HepG2 (cell line): ENCODE measurements around the gene GPATCH2. TPM values are rescaled to one million over a fixed set of nuclear protein-coding genes. Genes with fewer than 3 reads are reported as not detected.
"Not testable (repeated sequence)": the region's sequence is repeated elsewhere in the genome, so short reads cannot be mapped to it uniquely, and the experiment has no call there.

ENCODE experiments used
- ATAC-seq: fragments of 200-7000 bp; cut with Tn5 transposase; 3 replicates; pipeline ENCODE4 v1.9.1; 2020; ENCODE audit warnings: mild to moderate bottlenecking, moderate library complexity
- BruUV-seq: library from RNA; stranded (reverse); fragments of 400-500 nt; replicated peaks from 2 replicates; lab custom pipeline; 2021; lab: Mats Ljungman, UMichigan
- CTCF ChIA-PET: fragments of 300-600 bp; formaldehyde crosslinking; extraction: SDS; loops from one replicate; lab custom pipeline; 2021; ENCODE audit warnings: low total read pairs, inconsistent platforms, low intra/inter-chr PET ratio; lab: Yijun Ruan, JAX
- POLR2A ChIA-PET: fragments of 350-600 bp; sonication (Branson Sonifier 250); formaldehyde crosslinking; loops from one replicate; lab custom pipeline; 2020; ENCODE audit warnings: antibody characterized with exemption, inconsistent platforms; lab: Yijun Ruan, JAX
- DNase-seq: peaks from one replicate; pipeline ENCODE4 v3.0.0-alpha.2; 2015; ENCODE audit warnings: low spot score
- FAIRE-seq: peaks from 3 replicates; lab custom pipeline; 2011; peaks lifted over from hg19 to GRCh38; lab: Jason Lieb, UNC
- H2AFZ ChIP-seq: one replicate; pipeline ENCODE4 v1.6.1; 2011; ENCODE audit warnings: low read length, inconsistent platforms
- H3K27ac ChIP-seq: fragments of 300-600 bp; 3 replicates; pipeline ENCODE4 v1.8.0; 2011; ENCODE audit warnings: mixed run types, mild to moderate bottlenecking, mixed read lengths, low read length, inconsistent platforms; ENCODE audit not compliant: insufficient read depth; ENCODE audit errors: extremely low read length
- H3K27me3 ChIP-seq, 2 experiments: fragments of 200-600 bp in 1 of 2; 2 replicates in 1 of 2; 3 replicates in 1 of 2; pipeline versions ENCODE4 v1.6.0 to v1.8.0; 2011; ENCODE audit warnings: low read length in 2 of 2, mild to moderate bottlenecking in 2 of 2, moderate library complexity in 2 of 2, inconsistent platforms in 1 of 2; ENCODE audit not compliant: insufficient read depth in 2 of 2, control insufficient read depth in 1 of 2
- H3K36me3 ChIP-seq, 2 experiments: fragments of 200-600 bp in 1 of 2; replicated peaks in 1 of 2; 2 replicates in 1 of 2; 3 replicates in 1 of 2; pipeline versions ENCODE4 v1.5.1 to v1.8.0; 2011; ENCODE audit warnings: low read length in 2 of 2, inconsistent platforms in 1 of 2; ENCODE audit not compliant: insufficient read depth in 2 of 2, control insufficient read depth in 1 of 2
- H3K4me1 ChIP-seq: 2 replicates; pipeline ENCODE4 v1.5.1; 2012; ENCODE audit warnings: low read length, inconsistent platforms; ENCODE audit not compliant: insufficient read depth
- H3K4me2 ChIP-seq: 2 replicates; pipeline ENCODE4 v1.6.0; 2011; ENCODE audit warnings: low read depth, low read length, inconsistent platforms
- H3K4me3 ChIP-seq, 3 experiments: fragments of 200-600 bp in 1 of 3; sonication (generic), shearing (Covaris generic) in 1 of 3; replicated peaks in 1 of 3; 2 replicates each; pipeline ENCODE4 v1.5.1; 2011 to 2016; ENCODE audit warnings: low read length in 3 of 3, inconsistent platforms in 2 of 3, low read depth in 2 of 3, mild to moderate bottlenecking in 2 of 3, control low read depth in 1 of 3, mixed read lengths in 1 of 3; ENCODE audit not compliant: insufficient read depth in 1 of 3
- H3K79me2 ChIP-seq: one replicate; pipeline ENCODE4 v1.6.1; 2011; ENCODE audit warnings: low read length, inconsistent platforms; ENCODE audit not compliant: insufficient read depth
- H3K9ac ChIP-seq: 2 replicates; pipeline ENCODE4 v1.6.0; 2011; ENCODE audit warnings: mild to moderate bottlenecking, low read depth, low read length, inconsistent platforms; ENCODE audit not compliant: insufficient read depth
- H3K9me3 ChIP-seq: 2 replicates; pipeline ENCODE4 v1.5.1; 2012; ENCODE audit warnings: mild to moderate bottlenecking, low read length
- H4K20me1 ChIP-seq: 2 replicates; pipeline ENCODE4 v1.6.0; 2011; ENCODE audit warnings: inconsistent platforms, mild to moderate bottlenecking, low read length, moderate library complexity; ENCODE audit not compliant: insufficient read depth
- CEBPB ChIP-seq: IDR thresholded peaks from 2 replicates; pipeline ENCODE4 v1.6.1; 2011; ENCODE audit warnings: low read depth, low read length, improper control_type of control experiment, borderline replicate concordance
- CEBPG ChIP-seq: IDR thresholded peaks from 2 replicates; pipeline ENCODE4 v1.6.1; 2016
- FOXJ3 ChIP-seq: sonication (generic); formaldehyde crosslinking; IDR thresholded peaks from 2 replicates; pipeline ENCODE4 v1.4.0; 2020; ENCODE audit warnings: missing genetic modification reagents, mild to moderate bottlenecking, borderline replicate concordance
- HNF4A ChIP-seq: sonication (generic); formaldehyde crosslinking; IDR thresholded peaks from 2 replicates; pipeline ENCODE4 v1.4.0; 2020; ENCODE audit warnings: missing genetic modification reagents
- ISL2 ChIP-seq: sonication (generic); formaldehyde crosslinking; IDR thresholded peaks from 2 replicates; pipeline ENCODE4 v1.5.0; 2020; ENCODE audit warnings: missing genetic modification reagents
- LCORL ChIP-seq, 2 experiments: fragments of 450-650 bp in 1 of 2; sonication (generic) in 1 of 2; formaldehyde crosslinking in 1 of 2; IDR thresholded peaks; 2 replicates each; pipeline versions ENCODE4 v1.5.0 to v1.6.1; 2017 to 2020; ENCODE audit warnings: antibody characterized with exemption in 1 of 2, missing genetic modification reagents in 1 of 2
- MIXL1 ChIP-seq: IDR thresholded peaks from 2 replicates; pipeline ENCODE4 v1.6.1; 2016
- SALL1 ChIP-seq: sonication (generic); formaldehyde crosslinking; IDR thresholded peaks from 2 replicates; pipeline ENCODE4 v1.8.0; 2022; ENCODE audit warnings: mild to moderate bottlenecking, missing genetic modification reagents
- SOX5 ChIP-seq: IDR thresholded peaks from 2 replicates; pipeline ENCODE4 v1.6.1; 2016; ENCODE audit warnings: borderline replicate concordance
- SOX6 ChIP-seq, 2 experiments: fragments of 450-650 bp in 1 of 2; sonication (generic) in 1 of 2; formaldehyde crosslinking in 1 of 2; IDR thresholded peaks; 2 replicates each; pipeline versions ENCODE4 v1.4.0 to v1.6.1; 2017 to 2020; ENCODE audit warnings: antibody characterized with exemption in 1 of 2, mild to moderate bottlenecking in 1 of 2, missing genetic modification reagents in 1 of 2
- TRIM24 ChIP-seq: sonication (generic); formaldehyde crosslinking; IDR thresholded peaks from 2 replicates; pipeline ENCODE4 v1.8.0; 2022; ENCODE audit warnings: mild to moderate bottlenecking, missing genetic modification reagents
- ZMYM2 ChIP-seq: sonication (generic); formaldehyde crosslinking; IDR thresholded peaks from 2 replicates; pipeline ENCODE4 v1.8.0; 2022; ENCODE audit warnings: mild to moderate bottlenecking, missing genetic modification reagents
- ZNF292 ChIP-seq: sonication (generic); formaldehyde crosslinking; IDR thresholded peaks from 2 replicates; pipeline ENCODE4 v1.8.1; 2022; ENCODE audit warnings: mild to moderate bottlenecking, low read depth, missing genetic modification reagents, borderline replicate concordance
- ZNF644 ChIP-seq: IDR thresholded peaks from 2 replicates; pipeline ENCODE4 v1.6.1; 2016; ENCODE audit warnings: low read depth
- WGBS: methylation state at CpG from one replicate; pipeline ENCODE4 v1.1.6; 2017; ENCODE audit warnings: low lambda C conversion rate; 5-methylcytosine and 5-hydroxymethylcytosine counted together
- in situ Hi-C: cut with HindIII; loops from 2 replicates; pipeline ENCODE4 v1.10.0; 2017; ENCODE audit warnings: low pct_unique_long_range_greater_than_20kb; ENCODE audit not compliant: extremely low pct_ligation_motif_present
- intact Hi-C: fragments of 100-400 bp; cut with micrococcal nuclease; formaldehyde crosslinking; loops from one replicate; pipeline ENCODE4 v1.10.0; 2022; ENCODE audit not compliant: unreplicated experiment
- polyA plus RNA-seq, 8 experiments: library from polyadenylated mRNA; depleted of rRNA in 3 of 8; stranded (reverse) in 7 of 8; unstranded in 1 of 8; fragments of >200 nt; fragmentation: Illumina TruSeq in 4 of 8; extraction: Trizol in 4 of 8; gene quantifications; 2 replicates each; pipeline versions ENCODE4 v1.2.1 to v1.2.3, GENCODE V29; 2011 to 2016; ENCODE audit warnings: low read depth in 4 of 8, missing spikeins in 1 of 8, mixed read lengths in 1 of 8; ENCODE audit not compliant: insufficient read depth in 1 of 8
- total RNA-seq, 5 experiments: library from RNA; depleted of rRNA; stranded (reverse); fragments of >200 nt; fragmentation: Illumina TruSeq; extraction: Trizol; gene quantifications; 2 replicates each; pipeline ENCODE4 v1.2.3, GENCODE V29; 2016; ENCODE audit warnings: low read depth in 1 of 5
- TF ChIP-seq, protein P1 (sequence below): IDR thresholded peaks from 2 replicates; pipeline ENCODE4 v1.4.0; 2020; ENCODE audit warnings: mild to moderate bottlenecking, missing genetic modification reagents
- TF ChIP-seq, protein P2 (sequence below): sonication (generic); formaldehyde crosslinking; IDR thresholded peaks from 2 replicates; pipeline ENCODE4 v1.4.0; 2020; ENCODE audit warnings: missing genetic modification reagents

The GPATCH2 gene
- total and polyA plus RNA-seq, 2 of the 13 experiments (the other 11 are each of a cell fraction or from before 2014, with no cell fraction given) = 3.5 to 15.7 TPM

DNA sequence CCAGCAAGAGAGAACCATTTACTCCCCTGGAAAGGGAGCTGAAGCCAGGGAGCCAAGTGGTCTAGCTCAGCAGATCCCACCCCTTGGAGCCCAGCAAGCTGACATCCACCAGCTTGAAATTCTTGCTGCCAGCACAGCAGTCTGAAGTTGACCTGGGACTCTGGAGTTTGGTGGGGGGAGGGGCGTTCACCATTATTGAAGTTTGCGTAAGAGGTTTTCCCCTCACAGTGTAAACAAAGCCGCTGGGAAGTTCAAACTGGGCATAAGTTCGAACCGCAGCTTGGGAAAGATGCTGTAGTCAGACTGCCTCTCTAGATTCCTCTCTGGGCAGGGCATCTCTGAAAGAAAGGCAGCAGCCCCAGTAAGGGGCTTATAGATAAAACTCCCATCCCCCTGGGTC is 251.1 kb downstream of the GPATCH2 start:
- H3K9ac ChIP-seq; H3K27ac ChIP-seq; H3K27me3 ChIP-seq; FAIRE-seq; H4K20me1 ChIP-seq; H3K36me3 ChIP-seq; POLR2A ChIA-PET; H3K4me2 ChIP-seq; H3K4me1 ChIP-seq; BruUV-seq; intact Hi-C loops; CTCF ChIA-PET; H3K4me3 ChIP-seq; H2AFZ ChIP-seq; H3K79me2 ChIP-seq; in situ Hi-C loops; TF ChIP-seq LCORL, SOX6 (IDR thresholded peaks at IDR 0.05): not testable (repeated sequence)
- peak; percentile 62 for DNase-seq
- 0% methylated on average over 4 of the region's 5 CpGs for WGBS
- H3K9me3 ChIP-seq = peaks cover 15% of the 10 kb centered on the region
- peak; percentile 88 for ATAC-seq
- TF ChIP-seq CEBPG (CRISPR knock-in tag) = peak; percentile 80
- TF ChIP-seq, protein P1, sequence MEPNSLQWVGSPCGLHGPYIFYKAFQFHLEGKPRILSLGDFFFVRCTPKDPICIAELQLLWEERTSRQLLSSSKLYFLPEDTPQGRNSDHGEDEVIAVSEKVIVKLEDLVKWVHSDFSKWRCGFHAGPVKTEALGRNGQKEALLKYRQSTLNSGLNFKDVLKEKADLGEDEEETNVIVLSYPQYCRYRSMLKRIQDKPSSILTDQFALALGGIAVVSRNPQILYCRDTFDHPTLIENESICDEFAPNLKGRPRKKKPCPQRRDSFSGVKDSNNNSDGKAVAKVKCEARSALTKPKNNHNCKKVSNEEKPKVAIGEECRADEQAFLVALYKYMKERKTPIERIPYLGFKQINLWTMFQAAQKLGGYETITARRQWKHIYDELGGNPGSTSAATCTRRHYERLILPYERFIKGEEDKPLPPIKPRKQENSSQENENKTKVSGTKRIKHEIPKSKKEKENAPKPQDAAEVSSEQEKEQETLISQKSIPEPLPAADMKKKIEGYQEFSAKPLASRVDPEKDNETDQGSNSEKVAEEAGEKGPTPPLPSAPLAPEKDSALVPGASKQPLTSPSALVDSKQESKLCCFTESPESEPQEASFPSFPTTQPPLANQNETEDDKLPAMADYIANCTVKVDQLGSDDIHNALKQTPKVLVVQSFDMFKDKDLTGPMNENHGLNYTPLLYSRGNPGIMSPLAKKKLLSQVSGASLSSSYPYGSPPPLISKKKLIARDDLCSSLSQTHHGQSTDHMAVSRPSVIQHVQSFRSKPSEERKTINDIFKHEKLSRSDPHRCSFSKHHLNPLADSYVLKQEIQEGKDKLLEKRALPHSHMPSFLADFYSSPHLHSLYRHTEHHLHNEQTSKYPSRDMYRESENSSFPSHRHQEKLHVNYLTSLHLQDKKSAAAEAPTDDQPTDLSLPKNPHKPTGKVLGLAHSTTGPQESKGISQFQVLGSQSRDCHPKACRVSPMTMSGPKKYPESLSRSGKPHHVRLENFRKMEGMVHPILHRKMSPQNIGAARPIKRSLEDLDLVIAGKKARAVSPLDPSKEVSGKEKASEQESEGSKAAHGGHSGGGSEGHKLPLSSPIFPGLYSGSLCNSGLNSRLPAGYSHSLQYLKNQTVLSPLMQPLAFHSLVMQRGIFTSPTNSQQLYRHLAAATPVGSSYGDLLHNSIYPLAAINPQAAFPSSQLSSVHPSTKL (CRISPR knock-in tag) = 0 out of 2 replicates have a peak, but pooled peaks have one; percentile 37
- TF ChIP-seq ZNF292 (CRISPR knock-in tag) = peak; percentile 36; the same call in 1 of the 2 replicates
- peak; percentile 65; the same call in 1 of the 2 replicates for TF ChIP-seq LCORL (CRISPR knock-in tag; IDR thresholded peaks at IDR 0.05)
- TF ChIP-seq MIXL1 (CRISPR knock-in tag) = 0 out of 2 replicates have a peak, but pooled peaks have one; percentile 55
- TF ChIP-seq FOXJ3 (CRISPR knock-in tag) = peak; percentile 41; the same call in 1 of the 2 replicates
- peak; percentile 28; the same call in 1 of the 2 replicates for TF ChIP-seq HNF4A (CRISPR knock-in tag)
- 0 out of 2 replicates have a peak, but pooled peaks have one; percentile 18 for TF ChIP-seq SOX5 (CRISPR knock-in tag)
- peak; percentile 39; the same call in 1 of the 2 replicates for TF ChIP-seq CEBPB
- 0 out of 2 replicates have a peak, but pooled peaks have one; percentile 18 for TF ChIP-seq ZNF644 (CRISPR knock-in tag)
- 0 out of 2 replicates have a peak, but pooled peaks have one; percentile 42 for TF ChIP-seq TRIM24 (CRISPR knock-in tag)
- TF ChIP-seq, protein P2, sequence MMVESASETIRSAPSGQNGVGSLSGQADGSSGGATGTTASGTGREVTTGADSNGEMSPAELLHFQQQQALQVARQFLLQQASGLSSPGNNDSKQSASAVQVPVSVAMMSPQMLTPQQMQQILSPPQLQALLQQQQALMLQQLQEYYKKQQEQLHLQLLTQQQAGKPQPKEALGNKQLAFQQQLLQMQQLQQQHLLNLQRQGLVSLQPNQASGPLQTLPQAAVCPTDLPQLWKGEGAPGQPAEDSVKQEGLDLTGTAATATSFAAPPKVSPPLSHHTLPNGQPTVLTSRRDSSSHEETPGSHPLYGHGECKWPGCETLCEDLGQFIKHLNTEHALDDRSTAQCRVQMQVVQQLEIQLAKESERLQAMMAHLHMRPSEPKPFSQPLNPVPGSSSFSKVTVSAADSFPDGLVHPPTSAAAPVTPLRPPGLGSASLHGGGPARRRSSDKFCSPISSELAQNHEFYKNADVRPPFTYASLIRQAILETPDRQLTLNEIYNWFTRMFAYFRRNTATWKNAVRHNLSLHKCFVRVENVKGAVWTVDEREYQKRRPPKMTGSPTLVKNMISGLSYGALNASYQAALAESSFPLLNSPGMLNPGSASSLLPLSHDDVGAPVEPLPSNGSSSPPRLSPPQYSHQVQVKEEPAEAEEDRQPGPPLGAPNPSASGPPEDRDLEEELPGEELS = peak; percentile 69
- 0 out of 2 replicates have a peak, but pooled peaks have one; percentile 52 for TF ChIP-seq ZMYM2 (CRISPR knock-in tag)
- peak; percentile 54; the same call in 1 of the 2 replicates for TF ChIP-seq SOX6 (CRISPR knock-in tag; IDR thresholded peaks at IDR 0.05)
- TF ChIP-seq ISL2 (CRISPR knock-in tag) = 0 out of 2 replicates have a peak, but pooled peaks have one; percentile 14
- peak; percentile 59 for TF ChIP-seq SALL1 (CRISPR knock-in tag)
